Measurements from ENCODE around the gene LYAR.

LYAR gene

GRCh38 chr4:4320951-4321714 is 31.2 kb upstream of the LYAR start:
- H3K27me3 Mint-ChIP-seq (ENCODE audit: low read depth, poor library complexity), result peaks cover 10% of the 10 kb centered on the region

GRCh38 chr4:4320528-4320927 is 30.6 kb upstream of the LYAR start:
- TF ChIP-seq CTCF (IDR thresholded peaks at IDR 0.05), result no peak
- peaks cover 6% of the 10 kb centered on the region for H3K27me3 Mint-ChIP-seq (ENCODE audit: low read depth, poor library complexity)
- H3K27ac Mint-ChIP-seq, result no peak overlapping the region
- H3K36me3 Mint-ChIP-seq (ENCODE audit: low read depth), result peaks cover 36% of the 10 kb centered on the region
- H3K9me3 Mint-ChIP-seq, result no peaks in the 10 kb centered on the region
- no peak for DNase-seq
- no peaks in the 10 kb centered on the region for H3K4me1 Mint-ChIP-seq
- no peak overlapping the region for H3K4me3 Mint-ChIP-seq

More at GRCh38 chr4:4320951-4321714, 31.2 kb upstream of the LYAR start:
- no peaks in the 10 kb centered on the region for H3K9me3 Mint-ChIP-seq
- DNase-seq, result no peak
- TF ChIP-seq CTCF (IDR thresholded peaks at IDR 0.05), result no peak
- peaks cover 31% of the 10 kb centered on the region for H3K36me3 Mint-ChIP-seq (ENCODE audit: low read depth)
- H3K4me3 Mint-ChIP-seq, result no peak overlapping the region
- no peaks in the 10 kb centered on the region for H3K4me1 Mint-ChIP-seq
- H3K27ac Mint-ChIP-seq, result no peak overlapping the region

- no peaks in the 10 kb centered on the region for H3K27me3 Mint-ChIP-seq (ENCODE audit: low read depth, poor library complexity)
- H3K9me3 Mint-ChIP-seq, result no peaks in the 10 kb centered on the region
- H3K36me3 Mint-ChIP-seq (ENCODE audit: low read depth), result peaks cover 55% of the 10 kb centered on the region
- H3K4me3 Mint-ChIP-seq, result no peak overlapping the region
- no peaks in the 10 kb centered on the region for H3K4me1 Mint-ChIP-seq
- DNase-seq, result no peak
- H3K27ac Mint-ChIP-seq, result no peak overlapping the region
- no peak for TF ChIP-seq CTCF (IDR thresholded peaks at IDR 0.05)
Observed at GRCh38 chr4:4317496-4318232, 27.7 kb upstream of the LYAR start.

GRCh38 chr4:4316150-4316495 is 26.2 kb upstream of the LYAR start:
- no peaks in the 10 kb centered on the region for H3K9me3 Mint-ChIP-seq
- no peaks in the 10 kb centered on the region for H3K27me3 Mint-ChIP-seq (ENCODE audit: low read depth, poor library complexity)
- no peak overlapping the region for H3K4me3 Mint-ChIP-seq
- no peak for TF ChIP-seq CTCF (IDR thresholded peaks at IDR 0.05)
- no peak for DNase-seq
- peak overlapping the region; percentile 54 for H3K27ac Mint-ChIP-seq
- H3K36me3 Mint-ChIP-seq (ENCODE audit: low read depth), result peaks cover 45% of the 10 kb centered on the region
- H3K4me1 Mint-ChIP-seq, result no peaks in the 10 kb centered on the region

GRCh38 chr4:4315461-4316149 is 25.7 kb upstream of the LYAR start:
- H3K27me3 Mint-ChIP-seq (ENCODE audit: low read depth, poor library complexity), result no peaks in the 10 kb centered on the region
- no peak overlapping the region for H3K27ac Mint-ChIP-seq
- no peaks in the 10 kb centered on the region for H3K4me1 Mint-ChIP-seq
- H3K36me3 Mint-ChIP-seq (ENCODE audit: low read depth), result peaks cover 40% of the 10 kb centered on the region
- no peak for TF ChIP-seq CTCF (IDR thresholded peaks at IDR 0.05)
- no peaks in the 10 kb centered on the region for H3K9me3 Mint-ChIP-seq
- no peak for DNase-seq
- no peak overlapping the region for H3K4me3 Mint-ChIP-seq

All from nephron progenitor cell (in vitro differentiated cells).